ENCODE measurements around the gene CH25H.
"Not testable (repeated sequence)": the region's sequence is repeated elsewhere in the genome, so short reads cannot be mapped to it uniquely, and the experiment has no call there.

The CH25H gene

DNA sequence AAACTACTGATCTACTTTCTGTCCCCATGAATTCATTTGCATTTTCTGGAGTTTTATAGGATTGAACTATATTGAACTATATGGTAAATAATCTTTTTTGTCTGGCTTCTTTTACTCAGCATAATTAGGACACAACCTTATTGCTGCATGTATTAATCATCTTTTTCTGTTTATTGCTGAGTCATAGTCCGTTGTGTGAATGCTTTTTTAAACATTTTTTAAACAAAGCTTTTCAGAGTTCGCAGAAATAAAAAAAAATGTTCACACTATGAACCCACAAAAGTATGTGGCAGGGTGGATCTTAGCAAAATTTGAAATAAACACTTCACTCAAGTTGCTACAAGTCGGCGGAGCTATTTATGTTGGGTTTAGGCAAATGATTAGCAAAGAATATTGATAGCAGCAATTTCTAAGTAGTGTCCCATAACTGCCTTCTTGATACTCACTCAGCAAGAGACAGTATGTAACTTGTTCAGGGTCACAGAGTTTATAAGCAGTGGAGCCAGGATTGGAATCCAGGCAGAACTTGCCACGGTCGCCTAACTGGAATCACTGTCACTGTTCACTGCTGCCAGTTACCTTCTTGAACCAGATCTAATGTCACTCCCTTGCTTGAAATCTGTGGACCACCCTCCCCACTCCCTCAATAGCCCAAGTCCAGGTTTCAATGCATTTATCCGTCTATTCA lies 5.6 kb downstream of the CH25H start:
- no peak for DNase-seq (ENCODE audit: low spot score)

DNA sequence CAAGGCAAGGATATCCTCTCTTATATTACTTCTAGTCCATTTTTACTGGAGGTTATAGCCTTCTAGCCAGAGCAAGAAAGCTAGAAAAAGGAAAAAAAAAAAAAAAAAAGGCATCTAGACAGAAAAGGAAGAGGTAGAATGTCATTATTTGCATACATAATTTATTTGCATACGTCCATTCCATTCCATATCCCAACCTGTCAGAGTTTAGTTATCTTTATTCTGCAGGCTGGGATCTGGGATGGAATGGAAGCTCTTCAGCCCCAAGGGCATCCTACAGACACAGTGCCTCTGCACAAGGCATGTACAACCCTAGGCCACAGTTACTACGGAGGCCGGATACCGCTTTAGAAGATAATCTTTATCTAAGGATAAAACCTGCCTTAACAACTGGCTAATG lies 9.6 kb downstream of the CH25H start:
- DNase-seq (ENCODE audit: low spot score) = no peak

- not testable (repeated sequence) for DNase-seq (ENCODE audit: low spot score)
These were observed 15.8 kb downstream of the CH25H start for GRCh38 chr10:89191301-89191700.

DNA sequence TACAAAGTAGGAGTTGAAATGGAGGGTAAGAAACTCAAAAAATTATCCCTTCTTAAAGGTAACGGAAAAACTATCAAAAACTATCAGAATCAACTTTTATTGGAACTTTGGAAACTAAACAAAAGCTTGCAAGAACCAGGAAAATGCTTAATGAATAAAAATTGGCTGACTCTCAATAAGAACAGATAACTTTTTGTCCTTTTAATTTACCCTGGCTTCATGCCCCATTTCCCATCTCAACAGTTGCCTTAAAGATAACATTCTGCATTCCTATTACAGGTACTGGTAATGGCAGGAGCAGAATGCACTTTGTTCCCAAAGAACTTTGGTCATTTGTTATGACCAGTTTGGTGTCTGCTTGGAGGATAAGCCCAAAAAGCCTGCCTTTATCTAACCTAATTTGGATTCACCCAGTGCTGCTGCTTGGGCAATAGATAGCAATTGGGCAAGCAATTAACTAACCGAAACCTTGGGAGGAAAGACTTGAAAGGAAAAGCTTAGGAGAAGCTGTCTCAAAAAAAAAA lies 17.8 kb downstream of the CH25H start:
- no peak for DNase-seq (ENCODE audit: low spot score)

GRCh38 chr10:89185658-89186057 lies 21.5 kb downstream of the CH25H start:
- DNase-seq (ENCODE audit: low spot score) = no peak

DNA sequence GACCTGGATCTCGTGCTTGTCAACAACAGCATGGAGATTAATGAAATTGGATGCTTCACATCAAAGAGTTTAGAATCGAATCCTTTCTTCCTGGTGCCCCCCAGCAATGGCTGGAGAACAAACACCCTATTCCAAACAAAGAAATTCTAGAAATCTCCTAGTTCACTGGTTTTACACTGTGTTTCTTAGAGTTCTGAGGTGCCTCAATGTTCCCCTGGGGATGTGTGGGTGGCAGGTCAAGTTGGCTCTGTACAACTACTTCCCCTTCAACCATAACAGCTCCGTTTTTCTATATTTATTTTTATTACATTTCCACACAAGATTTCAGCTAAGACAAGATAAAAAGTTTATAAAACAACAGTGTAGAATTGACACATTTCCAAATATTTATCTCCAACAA lies 22.5 kb downstream of the CH25H start:
- DNase-seq (ENCODE audit: low spot score) = no peak

GRCh38 chr10:89183571-89183970 lies 23.5 kb downstream of the CH25H start:
- DNase-seq (ENCODE audit: low spot score) = no peak

DNA sequence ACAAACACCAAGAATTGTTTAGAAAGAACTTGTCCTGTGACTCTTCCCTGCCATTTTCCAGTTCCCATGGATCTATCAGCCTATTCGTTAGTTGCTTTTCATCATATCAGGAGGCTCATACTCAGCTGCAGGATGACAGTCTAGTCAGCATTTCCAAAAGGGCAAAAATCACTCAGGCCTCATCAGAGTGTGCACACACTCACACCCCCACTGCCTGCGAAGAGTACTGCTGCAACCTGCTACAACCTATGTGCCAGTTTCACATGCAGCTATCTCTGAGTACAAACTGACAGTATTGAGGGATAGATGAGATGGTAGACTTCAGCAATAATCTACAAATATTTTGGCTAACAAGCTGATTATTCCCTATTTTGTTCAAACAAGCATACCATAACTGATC lies 24.2 kb downstream of the CH25H start:
- DNase-seq (ENCODE audit: low spot score) = no peak

DNA sequence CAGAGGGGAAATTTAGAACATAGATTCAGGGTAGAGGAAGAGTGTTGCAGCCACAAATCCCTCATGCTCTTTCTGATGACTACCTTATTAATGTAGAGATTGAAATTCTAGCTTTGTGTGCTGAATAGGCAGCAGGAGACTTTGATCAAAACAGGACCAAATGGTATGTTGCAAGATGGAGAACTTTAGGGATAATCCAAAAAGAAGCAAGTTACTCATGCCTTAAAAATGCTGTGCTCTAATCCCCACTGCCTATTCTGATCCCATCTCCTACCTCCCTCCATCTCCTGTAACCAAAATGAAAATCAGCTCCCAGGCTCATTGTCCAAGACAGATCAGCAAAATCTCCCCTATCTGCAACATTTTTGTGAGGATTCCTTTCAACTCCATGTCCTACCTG lies 31.3 kb downstream of the CH25H start:
- DNase-seq (ENCODE audit: low spot score) = no peak

- no peak for DNase-seq (ENCODE audit: low spot score)
These were observed 34.0 kb downstream of the CH25H start for GRCh38 chr10:89173075-89173474.

GRCh38 chr10:89171996-89172395 lies 35.1 kb downstream of the CH25H start:
- no peak for DNase-seq (ENCODE audit: low spot score)

DNA sequence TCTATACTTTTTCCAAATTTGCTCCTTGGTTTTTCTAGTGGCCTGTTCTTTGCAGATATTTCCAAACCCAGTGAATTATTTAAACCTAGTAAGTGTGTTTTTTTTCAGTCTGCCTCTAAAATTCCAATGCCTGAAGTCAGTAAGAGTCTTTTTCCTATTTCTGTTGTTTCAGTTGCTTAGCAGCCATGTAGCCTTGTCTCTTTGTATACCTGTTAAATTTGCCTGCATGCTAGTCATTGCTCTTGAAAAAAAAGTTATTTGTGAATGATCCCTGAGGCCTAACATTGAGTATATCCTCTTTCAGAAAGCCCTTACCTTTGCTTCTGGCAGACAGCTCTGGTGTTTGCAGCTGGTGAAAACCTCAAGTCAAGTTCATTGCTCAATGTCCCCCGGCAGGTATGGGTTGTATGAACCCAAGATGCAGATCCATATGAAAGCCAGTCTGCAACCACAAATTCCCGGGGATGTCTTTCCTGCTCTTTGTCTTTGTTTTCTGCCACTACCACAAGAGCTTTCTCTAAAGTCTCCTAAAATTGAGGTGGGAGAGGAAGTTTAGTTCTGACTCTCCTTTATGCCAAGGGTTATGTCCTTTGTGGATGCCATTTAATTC lies 35.7 kb downstream of the CH25H start:
- DNase-seq (ENCODE audit: low spot score) = no peak

- DNase-seq (ENCODE audit: low spot score) = not testable (repeated sequence)
These were observed 38.7 kb downstream of the CH25H start for GRCh38 chr10:89168354-89168900.

- DNase-seq (ENCODE audit: low spot score) = no peak
These were observed 39.2 kb downstream of the CH25H start for GRCh38 chr10:89167915-89168314.

DNA sequence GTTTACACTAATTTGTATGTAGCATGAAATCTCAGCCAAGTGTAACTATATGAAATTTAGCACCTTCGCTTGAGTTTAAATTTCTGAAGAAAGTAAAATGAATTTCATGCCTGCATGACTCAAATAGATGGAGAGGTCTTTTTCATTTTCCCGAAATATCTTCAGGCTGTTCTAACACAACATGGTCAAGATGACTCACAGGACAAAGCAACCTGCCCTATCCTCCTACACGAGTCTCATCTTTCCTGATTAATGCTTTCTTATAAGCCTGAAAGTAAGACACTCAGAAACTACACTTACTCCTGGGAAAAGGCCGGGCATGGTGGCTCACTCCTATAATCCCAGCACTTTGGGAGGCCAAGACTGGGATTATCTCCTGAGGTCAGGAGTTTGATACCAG lies 41.2 kb downstream of the CH25H start:
- DNase-seq (ENCODE audit: low spot score) = no peak

GRCh38 chr10:89164920-89165319 lies 42.2 kb downstream of the CH25H start:
- no peak for DNase-seq (ENCODE audit: low spot score)

DNA sequence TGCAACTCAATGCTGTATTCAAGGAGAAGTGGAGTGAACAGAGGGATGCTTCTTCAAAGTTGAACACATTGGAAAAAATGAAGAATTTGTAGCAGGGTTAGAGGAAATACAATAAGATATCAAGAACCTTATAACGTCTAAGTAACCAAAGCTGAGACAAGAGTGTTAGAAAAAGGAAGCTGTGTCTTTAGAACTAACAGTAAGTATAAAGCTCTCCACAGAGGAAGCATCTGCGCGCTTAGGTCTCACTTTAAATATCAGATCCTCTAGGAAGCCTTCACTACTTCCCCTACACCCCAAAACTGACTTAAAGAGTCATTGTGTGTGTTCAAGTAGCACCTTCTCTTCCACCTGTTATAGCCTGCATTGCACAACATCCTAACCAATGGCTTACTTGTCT lies 43.0 kb downstream of the CH25H start:
- no peak for DNase-seq (ENCODE audit: low spot score)

DNA sequence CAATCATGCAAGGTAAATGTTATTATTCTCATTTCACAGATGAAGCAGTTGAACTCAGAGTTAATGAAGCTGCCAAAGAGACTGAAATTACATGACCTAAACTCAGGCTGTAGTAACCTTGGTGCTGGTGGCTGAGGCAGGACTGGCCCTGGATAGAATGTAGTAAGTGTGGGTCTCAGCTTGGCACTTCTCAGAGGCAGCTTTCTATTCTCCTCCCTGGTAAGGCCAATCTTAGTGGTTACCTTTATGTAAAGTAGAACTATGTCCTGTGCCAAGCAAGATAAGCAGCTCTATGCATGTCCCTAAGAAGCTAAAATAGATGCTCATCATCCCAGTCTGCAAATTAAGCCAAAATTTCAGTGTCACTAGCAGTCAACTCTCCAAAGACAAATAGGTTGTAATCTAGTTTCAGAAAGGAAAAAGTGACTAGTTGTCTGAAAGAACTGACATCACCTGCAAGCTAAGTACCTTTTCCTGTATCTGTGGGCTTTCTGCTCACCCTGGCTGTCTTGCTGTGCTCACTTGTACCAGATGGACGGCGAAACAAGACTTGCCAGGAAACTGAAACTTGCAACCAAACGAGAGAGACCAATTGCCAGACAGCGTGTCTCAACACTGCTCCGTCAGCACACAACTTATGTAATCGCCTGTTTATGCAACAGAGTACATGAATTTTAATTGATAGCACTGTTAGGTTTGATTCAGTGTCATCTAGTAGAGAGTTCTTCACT lies 43.7 kb downstream of the CH25H start:
- DNase-seq (ENCODE audit: low spot score) = no peak

DNA sequence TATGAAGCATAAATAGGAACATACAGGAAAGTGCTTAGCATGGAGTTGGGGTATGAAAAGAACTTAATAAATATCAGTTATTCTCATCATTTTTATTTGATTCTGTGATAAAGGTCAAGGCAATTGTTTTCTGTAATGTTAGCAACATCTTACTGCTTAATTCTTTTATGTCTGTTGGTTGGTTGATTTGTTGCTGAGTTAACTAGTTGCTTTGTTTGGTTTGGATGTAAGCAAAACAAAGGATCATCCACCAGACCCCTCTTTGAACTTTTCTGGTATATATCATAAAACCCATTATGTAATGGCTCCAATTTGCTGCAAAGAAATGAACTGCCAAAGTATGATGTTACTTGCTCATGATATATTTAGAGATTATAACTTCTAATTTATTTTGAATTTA lies 44.5 kb downstream of the CH25H start:
- no peak for DNase-seq (ENCODE audit: low spot score)

GRCh38 chr10:89160339-89160738 lies 46.8 kb downstream of the CH25H start:
- no peak for DNase-seq (ENCODE audit: low spot score)

- no peak for DNase-seq (ENCODE audit: low spot score)
These were observed 47.4 kb downstream of the CH25H start for GRCh38 chr10:89159761-89160160.

DNA sequence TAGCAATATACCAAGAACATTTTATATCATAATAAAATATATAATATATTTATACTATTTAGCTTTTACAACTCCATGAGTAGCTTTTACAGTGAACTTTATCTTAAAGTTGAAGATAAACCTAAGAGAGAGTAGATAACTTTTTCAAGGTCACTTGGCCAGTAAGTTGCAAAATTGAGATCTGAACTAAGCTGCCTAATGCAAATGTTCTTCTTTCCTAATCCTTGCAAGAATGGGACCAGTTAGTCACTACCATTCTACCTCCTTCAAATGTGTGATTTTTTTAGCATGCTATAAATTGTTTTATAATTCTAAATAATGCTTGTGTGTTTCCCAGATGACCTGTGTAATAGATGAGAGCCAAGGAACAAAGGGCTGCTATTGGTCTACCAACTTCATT lies 47.8 kb downstream of the CH25H start:
- DNase-seq (ENCODE audit: low spot score) = no peak

- DNase-seq (ENCODE audit: low spot score) = no peak
These were observed 48.7 kb downstream of the CH25H start for GRCh38 chr10:89158446-89158845.

Measured in hematopoietic multipotent progenitor cell treated with erythropoietin and hydrocortisone succinate and interleukin-3 and kit ligand, for 15 days (in vitro differentiated cells).